ENCODE results near the gene VSIR.

VSIR gene

DNA sequence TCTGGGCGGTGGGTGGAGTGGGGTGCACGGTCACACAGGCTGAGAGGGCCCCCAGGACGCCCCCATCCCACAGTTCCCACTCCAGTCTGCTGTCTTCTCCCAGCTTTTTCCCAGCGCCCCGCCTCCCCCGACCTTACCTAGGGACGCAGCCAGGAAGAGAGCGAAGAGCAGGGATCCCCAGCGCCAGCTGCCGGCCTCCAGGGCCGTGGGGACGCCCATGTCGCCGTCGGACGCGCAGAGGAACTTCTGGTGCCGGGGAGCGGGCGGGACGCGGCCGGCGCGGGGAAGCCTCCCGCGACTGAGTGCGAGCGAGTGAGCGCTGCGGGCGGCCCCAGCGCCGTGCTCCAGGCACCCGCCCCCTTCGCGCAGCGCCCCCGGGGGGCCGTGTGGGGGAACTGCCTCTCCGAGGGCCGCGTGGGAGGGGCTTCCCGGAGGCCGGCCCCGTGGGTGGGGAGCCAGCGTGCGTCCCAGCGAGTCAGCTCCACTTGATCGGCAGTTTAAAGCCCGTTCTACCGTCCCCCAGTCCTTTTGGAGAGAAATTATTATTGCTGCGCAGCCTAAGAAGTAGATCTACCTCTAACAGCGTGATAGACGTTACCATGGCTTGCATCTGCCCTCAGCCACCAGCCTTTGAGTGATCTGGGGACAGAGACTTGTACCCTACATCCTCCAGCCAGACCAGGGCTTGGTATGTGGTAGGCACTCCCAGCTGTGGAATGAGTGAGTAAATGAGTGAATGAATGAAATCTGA is at the start of gene VSIR:
VSIR (minus strand) TSS at position 300 of the 751 bp plus-strand sequence; CDS start at position 219, 81 bp downstream.
- peak; percentile 93 for DNase-seq (ENCODE audit: low spot score)

DNA sequence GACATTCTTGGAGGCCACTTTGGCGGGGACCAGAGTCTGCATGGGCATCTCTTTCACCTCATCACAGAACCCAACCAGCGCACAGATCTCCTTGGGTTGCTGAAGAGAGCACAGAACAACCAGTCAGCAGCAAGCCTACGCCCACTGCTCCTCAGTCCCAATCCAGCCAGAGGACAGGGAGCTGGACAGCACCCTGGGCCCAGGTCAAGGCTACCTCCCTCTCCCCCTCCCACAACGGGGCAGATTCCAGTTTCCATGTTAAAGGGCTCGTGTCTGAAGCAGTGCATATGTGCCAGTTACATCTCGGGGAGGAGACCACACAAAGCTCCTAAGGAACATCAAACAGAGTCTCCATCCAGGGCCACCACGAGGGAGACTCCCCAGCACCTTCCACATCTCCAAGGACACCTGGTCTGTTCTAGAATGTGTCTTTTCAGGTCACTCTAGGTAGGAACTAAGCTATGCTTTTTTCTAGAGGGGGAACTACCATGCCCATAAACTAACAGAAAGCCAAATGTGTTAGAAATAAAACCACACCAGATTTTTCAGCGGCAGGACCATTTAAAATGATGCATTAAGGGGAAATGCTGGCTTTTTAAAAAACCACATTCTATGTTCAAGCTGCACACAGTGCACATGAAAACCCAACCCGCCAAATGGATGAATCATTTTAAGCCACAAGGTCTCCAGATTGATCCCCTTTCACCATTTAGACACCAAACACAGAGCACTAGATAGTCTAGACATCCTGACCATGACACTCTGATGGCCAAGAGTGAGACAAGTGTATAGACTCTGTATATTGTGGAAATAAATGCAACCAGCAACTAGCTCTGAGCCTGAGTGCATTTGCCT is 48.8 kb upstream of the VSIR start:
- peak; percentile 54 for DNase-seq (ENCODE audit: low spot score)

GRCh38 chr10:71820966-71821365 is 47.6 kb upstream of the VSIR start:
- no peak for DNase-seq (ENCODE audit: low spot score)

DNA sequence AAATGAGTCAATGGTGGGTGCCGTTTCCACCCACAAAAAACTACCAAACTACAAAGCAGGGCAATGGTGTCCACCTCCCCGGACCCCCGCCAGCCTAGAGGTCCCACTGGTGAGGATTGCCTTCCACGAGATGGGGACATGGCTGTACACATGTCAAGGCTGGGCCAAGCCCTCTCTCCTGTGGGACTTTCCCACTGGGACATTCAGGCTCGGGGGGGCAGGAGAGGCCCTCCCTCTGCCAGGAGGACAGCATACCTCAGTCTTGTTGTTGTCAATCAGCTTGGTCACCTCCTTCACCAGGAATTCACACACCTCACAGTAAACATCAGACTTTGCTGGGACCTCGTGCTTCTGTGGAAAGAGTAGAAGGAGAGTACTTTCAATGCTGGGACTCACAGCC is 46.7 kb upstream of the VSIR start:
- DNase-seq (ENCODE audit: low spot score), result no peak

- no peak for DNase-seq (ENCODE audit: low spot score)
Observed at GRCh38 chr10:71819441-71819861, 46.1 kb upstream of the VSIR start.

- no peak for DNase-seq (ENCODE audit: low spot score)
Observed at GRCh38 chr10:71818674-71819260, 45.4 kb upstream of the VSIR start.

GRCh38 chr10:71817831-71818655 is 44.7 kb upstream of the VSIR start:
- DNase-seq (ENCODE audit: low spot score), result no peak

GRCh38 chr10:71816936-71817618 is 43.8 kb upstream of the VSIR start:
- no peak for DNase-seq (ENCODE audit: low spot score)

DNA sequence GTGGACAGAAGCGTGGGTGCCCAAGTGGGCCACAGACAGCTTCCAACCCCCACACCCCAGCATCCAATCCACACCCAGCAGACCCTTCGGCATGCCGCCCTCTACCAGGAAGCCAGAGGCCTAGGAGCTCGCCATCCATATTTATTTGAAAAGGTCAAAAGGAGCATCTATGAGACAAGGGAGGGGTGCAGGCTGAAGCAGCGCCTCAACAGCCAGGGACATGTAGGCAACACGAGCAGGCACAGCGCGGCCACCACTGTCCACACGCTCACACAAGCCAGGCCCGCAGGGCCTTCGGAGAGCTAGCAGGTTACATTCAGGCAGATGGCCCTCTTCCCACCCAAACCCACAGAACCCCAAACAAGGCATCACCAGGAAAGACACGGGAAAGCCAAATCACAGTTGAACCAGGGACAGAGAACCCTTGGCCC is 43.1 kb upstream of the VSIR start:
- no peak for DNase-seq (ENCODE audit: low spot score)

- no peak for DNase-seq (ENCODE audit: low spot score)
Observed at GRCh38 chr10:71815515-71816130, 42.3 kb upstream of the VSIR start.

DNA sequence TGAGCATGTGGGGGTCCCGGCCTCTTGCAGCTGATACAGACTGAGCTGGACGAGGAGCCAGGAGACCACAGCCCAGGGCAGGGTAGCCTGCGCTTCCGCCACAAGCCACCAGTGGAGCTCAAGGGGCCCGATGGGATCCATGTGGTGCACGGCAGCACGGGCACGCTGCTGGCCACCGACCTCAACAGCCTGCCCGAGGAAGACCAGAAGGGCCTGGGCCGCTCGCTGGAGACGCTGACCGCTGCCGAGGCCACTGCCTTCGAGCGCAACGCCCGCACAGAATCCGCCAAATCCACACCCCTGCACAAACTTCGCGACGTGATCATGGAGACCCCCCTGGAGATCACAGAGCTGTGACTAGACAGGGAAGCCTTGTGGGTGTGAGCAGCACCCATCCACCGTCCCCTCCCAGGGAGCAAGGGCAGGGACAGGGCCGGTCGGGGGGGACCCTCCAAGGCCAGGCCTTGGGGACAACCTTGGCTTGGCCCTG is 41.6 kb upstream of the VSIR start:
- no peak for DNase-seq (ENCODE audit: low spot score)

DNA sequence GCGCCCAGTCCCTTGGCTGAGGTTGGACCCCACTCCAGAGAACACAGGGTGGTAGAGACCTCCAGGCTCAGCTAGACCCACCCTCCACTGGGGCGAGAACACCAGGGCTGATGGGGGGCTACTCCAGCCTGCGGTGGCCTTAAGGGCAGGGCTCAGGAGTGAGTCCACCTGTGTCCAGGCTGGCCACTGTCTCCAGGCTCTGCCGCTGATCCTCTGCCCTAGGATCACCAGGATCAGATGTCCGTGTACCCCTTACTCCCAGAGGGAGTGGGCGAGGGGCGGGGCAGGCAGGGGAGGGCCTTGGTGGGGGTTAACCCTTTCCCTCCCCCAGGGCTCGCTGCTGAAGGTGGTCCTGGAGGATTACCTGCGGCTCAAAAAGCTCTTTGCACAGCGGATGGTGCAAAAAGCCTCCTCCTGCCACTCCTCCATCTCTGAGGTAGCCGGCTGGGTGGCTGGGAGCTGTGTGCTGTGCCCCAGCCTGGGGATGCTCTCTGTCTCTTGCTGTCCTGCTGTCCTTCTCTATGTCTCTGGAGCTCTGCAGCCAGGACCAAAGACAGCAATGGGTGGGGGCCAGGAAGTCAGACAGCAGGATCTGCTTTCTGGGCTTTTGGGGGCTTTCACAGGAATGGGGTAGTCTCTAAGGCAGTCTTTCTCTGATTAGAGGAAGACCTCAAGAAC is 39.7 kb upstream of the VSIR start:
- DNase-seq (ENCODE audit: low spot score), result no peak

DNA sequence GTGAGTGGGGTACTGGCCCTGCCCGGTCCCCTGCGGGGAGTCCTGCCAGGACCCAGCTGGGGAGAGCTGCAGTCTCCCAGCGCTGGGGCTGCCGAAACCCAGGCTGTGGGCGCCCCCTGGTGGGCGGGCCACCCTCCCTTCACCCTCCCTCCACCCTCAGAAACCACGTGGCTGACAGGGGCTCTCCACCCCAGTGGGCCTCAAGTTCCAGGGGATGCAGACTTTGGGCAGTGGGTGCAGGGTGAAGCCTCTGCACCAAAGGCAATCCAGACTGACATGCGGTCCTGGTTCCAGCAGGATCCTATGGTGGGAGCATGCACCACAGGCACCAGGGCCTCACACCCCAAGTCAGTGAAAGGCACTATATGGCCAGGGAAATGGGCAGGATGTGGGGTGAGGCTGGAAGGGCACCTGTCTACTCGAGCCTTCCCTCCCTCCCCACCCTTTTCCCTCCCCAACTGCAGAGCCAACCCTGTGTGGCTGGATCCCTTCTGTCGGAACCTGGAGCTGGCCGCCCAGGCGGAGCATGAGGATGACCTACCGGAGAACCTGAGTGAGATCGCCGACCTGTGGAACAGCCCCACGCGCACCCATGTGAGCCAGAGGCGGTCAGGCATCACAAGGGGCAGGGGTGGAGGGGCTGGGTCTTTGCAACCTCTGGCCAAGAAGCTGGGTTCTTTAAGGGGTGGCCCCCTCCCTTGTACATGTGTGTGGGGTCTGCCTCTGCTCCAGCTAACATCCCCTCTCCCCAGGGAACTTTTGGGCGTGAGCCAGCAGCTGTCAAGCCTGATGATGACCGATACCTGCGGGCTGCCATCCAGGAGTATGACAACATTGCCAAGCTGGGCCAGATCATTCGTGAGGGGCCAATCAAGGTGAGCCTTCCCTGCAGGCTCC is 38.9 kb upstream of the VSIR start:
- DNase-seq (ENCODE audit: low spot score), result peak; percentile 83

DNA sequence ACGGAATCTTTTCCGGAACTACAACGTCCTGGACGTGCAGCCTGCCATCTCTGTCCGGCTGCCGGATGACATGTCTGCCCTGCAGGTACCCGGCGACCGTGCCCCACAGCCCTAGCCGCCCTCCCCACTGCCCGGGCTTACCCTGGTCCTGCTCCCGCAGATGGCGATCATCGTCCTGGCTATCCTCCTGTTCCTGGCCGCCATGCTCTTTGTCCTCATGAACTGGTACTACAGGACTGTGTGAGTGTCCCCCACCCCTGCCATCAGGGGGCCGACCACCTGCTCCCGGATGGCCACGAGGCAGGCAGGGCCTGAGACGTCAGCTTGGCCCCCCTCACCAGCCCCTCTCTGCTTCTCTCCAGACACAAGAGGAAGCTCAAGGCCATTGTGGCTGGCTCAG is 38.0 kb upstream of the VSIR start:
- DNase-seq (ENCODE audit: low spot score), result no peak

DNA sequence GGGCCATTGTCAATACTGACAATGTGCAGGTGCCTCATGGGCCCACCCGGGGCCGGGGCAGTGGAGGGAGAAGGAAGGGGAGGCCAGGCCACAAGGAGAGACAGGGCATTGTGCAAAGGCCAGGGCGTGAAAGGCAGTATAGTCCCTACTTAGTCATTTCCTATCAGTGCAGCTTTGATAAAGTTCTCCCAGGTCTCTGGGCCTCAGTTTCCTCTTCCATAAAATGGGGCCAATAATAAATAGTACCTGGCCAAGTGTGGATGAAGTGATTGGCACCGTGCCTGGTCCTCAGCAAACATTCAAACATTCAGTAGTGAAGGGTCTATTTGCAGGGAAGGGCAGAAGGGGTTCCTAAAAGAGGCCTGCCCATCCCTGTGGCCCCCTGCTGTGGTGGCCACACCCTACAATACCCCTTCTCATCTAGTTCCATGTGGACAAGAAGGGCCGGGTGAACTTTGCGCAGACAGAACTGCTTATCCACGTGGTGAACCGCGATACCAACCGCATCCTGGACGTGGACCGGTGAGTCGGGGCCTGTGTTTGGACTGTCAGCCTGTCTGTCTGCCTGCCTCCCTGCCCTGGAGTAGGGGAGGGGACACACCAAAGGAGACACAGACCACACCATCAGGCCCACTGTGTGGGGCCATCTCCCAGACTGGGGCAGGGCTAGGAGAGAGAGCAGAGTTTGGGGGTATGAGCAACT is 36.9 kb upstream of the VSIR start:
- DNase-seq (ENCODE audit: low spot score), result no peak

DNA sequence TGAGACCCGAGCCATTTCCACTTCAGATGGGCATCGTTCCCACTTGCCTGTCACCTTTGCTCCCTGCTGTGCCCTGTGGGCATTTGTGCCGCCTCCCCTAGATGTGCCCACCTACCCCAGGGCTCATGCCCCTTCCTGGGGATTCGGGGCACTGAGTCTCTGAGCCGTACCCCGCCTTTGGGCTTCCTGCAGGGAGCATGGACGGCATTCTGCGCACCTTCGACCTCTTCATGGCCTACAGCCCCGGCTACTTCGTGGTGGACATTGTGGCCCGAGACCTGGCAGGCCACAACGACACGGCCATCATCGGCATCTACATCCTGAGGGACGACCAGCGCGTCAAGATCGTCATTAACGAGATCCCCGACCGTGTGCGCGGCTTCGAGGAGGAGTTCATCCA is 36.3 kb upstream of the VSIR start:
- DNase-seq (ENCODE audit: low spot score), result no peak

DNA sequence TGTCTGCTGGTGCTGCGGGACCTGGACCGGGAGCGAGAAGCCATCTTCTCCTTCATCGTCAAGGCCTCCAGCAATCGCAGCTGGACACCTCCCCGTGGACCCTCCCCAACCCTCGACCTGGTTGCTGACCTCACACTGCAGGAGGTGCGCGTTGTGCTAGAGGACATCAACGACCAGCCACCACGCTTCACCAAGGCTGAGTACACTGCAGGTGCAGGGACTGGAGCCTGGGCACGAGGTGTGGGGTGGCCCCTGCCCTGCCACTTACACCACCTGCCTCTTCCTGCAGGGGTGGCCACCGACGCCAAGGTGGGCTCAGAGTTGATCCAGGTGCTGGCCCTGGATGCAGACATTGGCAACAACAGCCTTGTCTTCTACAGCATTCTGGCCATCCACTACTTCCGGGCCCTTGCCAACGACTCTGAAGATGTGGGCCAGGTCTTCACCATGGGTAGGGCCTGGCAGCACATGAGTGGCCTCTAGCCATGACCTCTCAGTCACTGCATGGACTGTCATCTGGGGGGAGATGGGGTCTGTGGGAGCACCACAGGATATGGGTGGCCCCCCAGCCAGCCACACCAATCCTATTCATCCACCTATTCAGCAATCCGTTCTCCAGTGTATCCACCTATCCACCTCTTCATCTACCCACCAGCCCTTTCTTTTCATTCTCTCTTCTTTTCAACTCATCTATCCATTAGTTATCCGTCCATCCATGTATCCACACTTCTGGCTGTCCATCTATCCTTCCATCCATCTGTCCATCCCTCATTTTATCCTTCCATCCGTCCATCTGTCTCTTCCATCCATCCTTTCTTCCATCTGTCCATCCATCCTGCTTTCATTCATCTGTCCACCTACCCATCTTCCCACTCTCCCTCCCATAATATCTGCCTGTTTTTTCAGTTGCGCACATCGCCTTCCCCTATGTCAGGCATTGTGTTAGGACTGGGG is 34.5 kb upstream of the VSIR start:
- no peak for DNase-seq (ENCODE audit: low spot score)

Data from AG08395 (cell line).